Neuron (in vitro differentiated cells): Measurements from ENCODE around the gene PPP4R1.

Source experiments
- H2AFZ ChIP-seq: one replicate; pipeline ENCODE4 v1.6.1; 2013; ENCODE audit warnings: low read depth, mild to moderate bottlenecking, inconsistent platforms, low read length, moderate library complexity
- H3K27me3 ChIP-seq: one replicate; pipeline ENCODE4 v1.6.1; 2013; ENCODE audit warnings: low read length; ENCODE audit not compliant: insufficient read depth
- H3K36me3 ChIP-seq: one replicate; pipeline ENCODE4 v1.6.1; 2013; ENCODE audit warnings: low read length; ENCODE audit not compliant: insufficient read depth
- H3K4me1 ChIP-seq: one replicate; pipeline ENCODE4 v1.6.1; 2013; ENCODE audit warnings: low read length; ENCODE audit not compliant: insufficient read depth
- H3K4me3 ChIP-seq: 2 replicates; pipeline ENCODE4 v1.5.1; 2013; ENCODE audit warnings: mild to moderate bottlenecking, low read length, moderate library complexity
- H3K9me3 ChIP-seq: one replicate; pipeline ENCODE4 v1.6.1; 2013; ENCODE audit warnings: low read length

The PPP4R1 gene

DNA sequence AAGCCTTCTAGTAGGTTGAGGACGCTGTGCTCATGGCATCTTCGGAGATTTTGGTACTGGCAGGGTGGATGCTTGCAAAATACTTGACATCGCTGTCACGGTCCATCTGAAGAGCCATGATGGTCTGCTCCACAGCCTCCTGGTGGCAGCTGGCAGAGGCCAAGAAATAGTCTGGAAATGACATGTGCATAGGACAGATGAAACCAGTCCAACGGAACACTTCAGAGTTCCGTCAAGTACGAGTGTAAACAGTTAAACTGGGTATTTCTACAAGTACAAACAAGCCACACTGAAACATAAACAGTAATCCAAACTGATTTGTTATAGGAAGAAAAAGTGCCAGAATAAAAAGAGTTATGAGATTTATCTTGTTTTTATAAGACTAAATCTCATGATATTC, 66.6 kb downstream of the PPP4R1 start:
- Histone ChIP-seq H3K36me3 (peaks cover 68% of the 10 kb centered on the region), H3K27me3 (no peaks in the 10 kb centered on the region)

GRCh38 chr18:9546468-9546867, 67.9 kb downstream of the PPP4R1 start:
- H2AFZ ChIP-seq: no peak overlapping the region
- H3K4me1 ChIP-seq: no peaks in the 10 kb centered on the region
- H3K27me3 ChIP-seq: no peaks in the 10 kb centered on the region
- no peak overlapping the region for H3K4me3 ChIP-seq
- peaks cover 55% of the 10 kb centered on the region for H3K36me3 ChIP-seq
- H3K9me3 ChIP-seq: peaks cover 7% of the 10 kb centered on the region

More for the DNA sequence above, 66.6 kb downstream of the PPP4R1 start:
- no peak overlapping the region for H3K4me3 ChIP-seq
- peaks cover 13% of the 10 kb centered on the region for H3K9me3 ChIP-seq
- H2AFZ ChIP-seq: no peak overlapping the region
- H3K4me1 ChIP-seq: no peaks in the 10 kb centered on the region

DNA sequence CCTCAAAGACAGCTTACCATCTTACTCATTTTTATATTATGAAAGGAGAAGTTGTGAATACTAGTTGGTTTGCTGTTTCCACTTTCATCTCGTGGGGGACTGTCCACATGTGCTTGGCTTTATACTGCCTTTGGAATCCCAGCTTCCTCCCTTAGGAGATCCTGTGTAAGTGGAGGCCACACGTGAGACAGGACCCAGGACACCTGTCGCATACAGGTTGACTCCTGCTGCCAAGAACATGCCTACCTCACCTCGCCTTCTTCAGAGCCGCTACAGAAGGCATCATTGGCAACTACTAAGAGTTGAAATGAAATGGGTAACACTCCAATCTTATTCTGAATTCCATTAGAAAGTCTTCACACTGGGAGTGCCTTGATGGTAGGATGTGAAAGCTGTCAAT, 69.3 kb downstream of the PPP4R1 start:
- Histone ChIP-seq H3K4me3 (no peak overlapping the region), H3K9me3 (peaks cover 7% of the 10 kb centered on the region), H3K4me1 (no peaks in the 10 kb centered on the region), H3K27me3 (no peaks in the 10 kb centered on the region), H2AFZ (no peak overlapping the region), H3K36me3 (peaks cover 41% of the 10 kb centered on the region)

DNA sequence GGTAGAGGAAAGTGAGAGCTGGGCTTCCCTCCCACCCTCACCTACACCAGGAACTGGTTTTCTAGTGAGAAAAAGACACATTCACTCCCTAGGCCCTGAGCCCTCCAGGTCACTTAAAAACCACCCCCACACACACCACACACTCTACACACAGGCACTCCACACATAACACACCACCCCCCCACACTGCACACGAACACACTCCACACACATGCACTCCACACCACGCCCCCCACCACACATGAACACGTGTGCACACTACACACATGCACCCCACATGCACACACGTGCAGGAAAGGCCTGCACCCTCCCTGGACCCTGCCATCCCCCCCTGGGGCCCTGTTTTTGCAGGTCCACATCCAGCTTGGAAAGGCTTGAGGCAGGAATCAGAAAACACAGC, 71.4 kb downstream of the PPP4R1 start:
- no peak overlapping the region for H2AFZ ChIP-seq

DNA sequence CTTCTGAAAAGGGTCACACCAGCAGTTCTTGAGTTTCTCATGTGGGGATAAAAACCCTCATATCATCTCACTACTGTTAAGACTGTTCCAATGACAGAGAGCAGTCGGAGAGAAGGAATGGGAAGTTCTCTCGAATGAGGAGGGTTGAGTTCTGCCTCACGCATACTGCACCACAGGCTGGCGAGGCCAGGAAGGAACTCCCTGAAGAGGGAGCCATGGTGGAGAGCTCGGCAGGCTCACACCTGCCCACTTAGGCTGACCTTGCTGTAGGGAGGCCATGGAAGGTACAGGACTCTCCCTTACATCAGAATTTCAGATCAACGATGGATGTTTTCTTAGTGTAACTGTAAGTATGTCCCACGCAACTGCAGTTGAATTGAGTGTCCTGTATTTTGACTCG, 74.4 kb downstream of the PPP4R1 start:
- peaks cover 14% of the 10 kb centered on the region for H3K4me1 ChIP-seq
- peaks cover under 1% of the 10 kb centered on the region for H3K9me3 ChIP-seq
- no peak overlapping the region for H2AFZ ChIP-seq
- no peak overlapping the region for H3K4me3 ChIP-seq
- H3K36me3 ChIP-seq: peaks cover 12% of the 10 kb centered on the region
- H3K27me3 ChIP-seq: no peaks in the 10 kb centered on the region

More for the DNA sequence above, 71.4 kb downstream of the PPP4R1 start:
- H3K27me3 ChIP-seq: no peaks in the 10 kb centered on the region
- H3K4me3 ChIP-seq: no peak overlapping the region
- H3K4me1 ChIP-seq: no peaks in the 10 kb centered on the region
- H3K9me3 ChIP-seq: peaks cover 7% of the 10 kb centered on the region
- peaks cover 27% of the 10 kb centered on the region for H3K36me3 ChIP-seq

DNA sequence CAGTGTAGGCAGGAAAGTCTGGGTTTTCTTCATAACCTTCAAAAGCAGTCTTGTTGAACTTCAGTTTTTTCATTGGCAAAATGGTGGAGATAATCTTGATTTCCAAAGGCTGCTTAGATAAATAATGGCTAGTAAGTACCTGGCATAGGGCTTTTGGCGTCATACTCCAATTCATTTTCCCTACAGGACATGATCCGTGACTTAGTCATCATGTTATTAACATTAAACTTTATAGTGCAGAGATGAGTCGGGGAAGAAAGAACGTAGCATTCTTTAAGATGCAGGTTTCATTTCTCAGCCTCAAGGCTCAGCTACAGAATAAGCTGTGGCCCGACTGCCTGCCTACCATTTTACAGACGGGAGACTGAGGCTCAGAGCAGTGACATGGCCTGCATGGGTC, 75.1 kb downstream of the PPP4R1 start:
- H3K36me3 ChIP-seq: peaks cover 15% of the 10 kb centered on the region
- no peak overlapping the region for H3K4me3 ChIP-seq
- no peaks in the 10 kb centered on the region for H3K27me3 ChIP-seq
- H2AFZ ChIP-seq: no peak overlapping the region
- no peaks in the 10 kb centered on the region for H3K9me3 ChIP-seq
- peaks cover 17% of the 10 kb centered on the region for H3K4me1 ChIP-seq

GRCh38 chr18:9537677-9538076, 76.7 kb downstream of the PPP4R1 start:
- Histone ChIP-seq H3K4me1 (peaks cover 17% of the 10 kb centered on the region), H3K36me3 (peaks cover 31% of the 10 kb centered on the region), H3K9me3 (no peaks in the 10 kb centered on the region), H3K4me3 (no peak overlapping the region), H2AFZ (no peak overlapping the region), H3K27me3 (no peaks in the 10 kb centered on the region)

GRCh38 chr18:9536354-9537152, 77.8 kb downstream of the PPP4R1 start:
- peaks cover 35% of the 10 kb centered on the region for H3K36me3 ChIP-seq
- peaks cover 2% of the 10 kb centered on the region for H3K9me3 ChIP-seq
- H3K27me3 ChIP-seq: no peaks in the 10 kb centered on the region
- peaks cover 17% of the 10 kb centered on the region for H3K4me1 ChIP-seq
- no peak overlapping the region for H3K4me3 ChIP-seq
- H2AFZ ChIP-seq: no peak overlapping the region

DNA sequence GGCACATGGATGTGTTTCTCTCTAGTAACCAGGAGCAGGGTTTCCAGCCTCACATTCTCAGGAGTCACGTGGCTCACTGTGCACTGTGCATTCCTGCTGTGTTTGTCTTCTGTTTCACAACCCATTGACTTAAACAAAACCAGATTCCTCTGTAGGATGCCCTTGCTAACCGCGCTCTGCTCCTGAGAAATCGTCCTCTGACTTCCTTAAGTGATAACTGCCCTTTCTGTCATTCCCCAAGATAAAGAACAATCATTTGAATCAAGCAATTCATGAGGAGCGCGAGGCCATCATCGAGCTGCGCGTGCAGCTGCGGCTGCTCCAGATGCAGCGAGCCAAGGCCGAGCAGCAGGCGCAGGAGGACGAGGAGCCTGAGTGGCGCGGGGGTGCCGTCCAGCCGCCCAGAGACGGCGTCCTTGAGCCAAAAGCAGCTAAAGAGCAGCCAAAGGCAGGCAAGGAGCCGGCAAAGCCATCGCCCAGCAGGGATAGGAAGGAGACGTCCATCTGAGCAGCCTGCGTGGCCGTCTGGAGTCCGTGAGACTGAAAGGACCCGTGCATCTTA, 78.8 kb downstream of the PPP4R1 start:
- Histone ChIP-seq H3K27me3 (no peaks in the 10 kb centered on the region), H3K9me3 (peaks cover 2% of the 10 kb centered on the region), H3K4me1 (peaks cover 17% of the 10 kb centered on the region), H2AFZ (no peak overlapping the region), H3K36me3 (peaks cover 44% of the 10 kb centered on the region), H3K4me3 (no peak overlapping the region)

DNA sequence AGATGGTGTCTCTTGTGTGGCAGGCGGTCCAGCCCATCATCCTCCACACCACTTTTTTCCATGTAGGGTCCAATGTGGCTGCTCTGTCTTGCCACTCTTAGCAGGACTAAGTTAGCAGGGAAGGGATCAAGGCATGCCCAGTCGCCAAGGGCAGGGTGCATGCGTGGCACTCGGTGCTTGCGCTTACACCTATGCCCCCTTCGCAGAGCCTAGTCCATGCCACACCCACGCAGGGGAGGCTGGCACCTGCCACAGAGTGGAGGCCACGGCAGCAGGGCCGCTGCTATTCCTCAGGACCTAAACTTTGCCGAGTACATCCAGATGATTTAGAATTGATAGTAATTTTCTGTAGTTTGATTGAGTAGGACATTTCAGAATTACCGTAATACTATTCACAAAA, 79.5 kb downstream of the PPP4R1 start:
- Histone ChIP-seq H3K27me3 (no peaks in the 10 kb centered on the region), H2AFZ (no peak overlapping the region), H3K4me1 (peaks cover 17% of the 10 kb centered on the region), H3K4me3 (no peak overlapping the region), H3K9me3 (peaks cover 5% of the 10 kb centered on the region), H3K36me3 (peaks cover 49% of the 10 kb centered on the region)

DNA sequence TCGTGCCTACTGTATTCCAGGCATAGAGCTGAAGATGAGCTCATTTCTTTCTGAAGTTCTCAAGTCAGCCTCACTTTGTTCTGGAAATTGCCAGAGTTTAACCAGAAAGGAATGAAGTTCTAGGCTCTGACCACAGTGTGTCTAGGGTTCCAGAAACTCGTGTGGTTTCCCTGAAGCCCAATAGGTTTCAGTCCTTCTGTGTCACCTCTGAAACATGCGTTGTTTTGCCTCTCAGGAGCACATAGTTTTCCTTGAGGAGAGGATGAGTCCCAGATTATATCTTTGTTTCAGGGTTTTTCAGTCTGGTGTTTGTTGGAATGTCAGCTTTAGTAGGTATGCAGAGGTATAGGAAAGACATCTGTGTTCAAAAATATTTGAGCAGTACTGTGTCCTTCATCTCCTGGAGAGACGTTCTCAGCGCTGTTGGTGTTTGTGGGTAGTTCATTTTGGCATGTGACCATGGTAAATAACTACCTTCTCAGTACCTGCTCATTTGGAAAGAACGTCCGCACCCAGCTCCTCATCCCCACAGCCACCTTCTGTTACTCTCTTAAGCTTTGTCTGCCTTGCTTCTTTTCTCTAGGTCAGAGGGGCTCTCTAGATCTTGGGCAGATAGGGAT, 82.5 kb downstream of the PPP4R1 start:
- peaks cover 23% of the 10 kb centered on the region for H3K9me3 ChIP-seq
- peaks cover 14% of the 10 kb centered on the region for H3K4me1 ChIP-seq
- no peaks in the 10 kb centered on the region for H3K27me3 ChIP-seq
- H3K4me3 ChIP-seq: no peak overlapping the region
- H3K36me3 ChIP-seq: peaks cover 54% of the 10 kb centered on the region
- H2AFZ ChIP-seq: no peak overlapping the region

- H3K36me3 ChIP-seq: peaks cover 55% of the 10 kb centered on the region
- no peak overlapping the region for H2AFZ ChIP-seq
- peaks cover 8% of the 10 kb centered on the region for H3K4me1 ChIP-seq
- peaks cover 26% of the 10 kb centered on the region for H3K9me3 ChIP-seq
- H3K27me3 ChIP-seq: no peaks in the 10 kb centered on the region
- no peak overlapping the region for H3K4me3 ChIP-seq
Observed at GRCh38 chr18:9530226-9531009, 83.9 kb downstream of the PPP4R1 start.

DNA sequence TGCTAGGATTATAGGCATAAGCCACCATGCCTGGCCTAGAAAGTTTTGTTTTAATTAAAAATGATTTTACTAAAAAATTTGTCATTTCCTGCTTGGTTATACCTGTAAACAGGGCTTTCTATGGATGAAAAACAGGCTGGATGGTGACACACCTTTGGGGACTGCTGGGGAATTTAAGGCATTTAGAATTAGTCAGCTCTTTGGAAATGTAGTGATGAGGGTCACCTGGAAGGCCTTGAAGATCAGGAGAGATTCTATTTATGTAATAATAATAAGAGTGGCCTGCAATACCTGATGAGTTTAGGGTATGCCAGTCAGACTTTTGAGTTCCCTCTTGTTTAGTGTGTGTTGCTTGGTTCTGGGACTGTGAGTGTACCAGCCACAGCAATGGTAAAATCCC, 87.9 kb downstream of the PPP4R1 start:
- H3K36me3 ChIP-seq: peaks cover 60% of the 10 kb centered on the region
- H3K4me1 ChIP-seq: no peaks in the 10 kb centered on the region
- no peak overlapping the region for H3K4me3 ChIP-seq
- H3K9me3 ChIP-seq: peaks cover 24% of the 10 kb centered on the region
- H3K27me3 ChIP-seq: no peaks in the 10 kb centered on the region
- no peak overlapping the region for H2AFZ ChIP-seq
